ENCODE results near the gene GREM2.

Gene GREM2

GRCh38 chr1:240538776-240539430 is 73.1 kb downstream of the GREM2 start:
- Histone ChIP-seq H3K27me3 (ENCODE audit: control insufficient read depth, insufficient read depth, low read length) (no peaks in the 10 kb centered on the region), H3K9ac (ENCODE audit: low read length) (no peak overlapping the region), H3K9me3 (ENCODE audit: control insufficient read depth, low read depth, low read length) (no peaks in the 10 kb centered on the region), H3K27ac (ENCODE audit: low read length) (no peak overlapping the region), H3K4me3 (ENCODE audit: low read length) (no peak overlapping the region), H3K4me1 (ENCODE audit: control insufficient read depth, low read depth, low read length) (peaks cover 14% of the 10 kb centered on the region), H3K36me3 (ENCODE audit: control insufficient read depth, low read depth, low read length) (no peaks in the 10 kb centered on the region)

- Histone ChIP-seq H3K27ac (ENCODE audit: low read length) (no peak overlapping the region), H3K4me1 (ENCODE audit: control insufficient read depth, low read depth, low read length) (no peaks in the 10 kb centered on the region), H3K9me3 (ENCODE audit: control insufficient read depth, low read depth, low read length) (no peaks in the 10 kb centered on the region), H3K4me3 (ENCODE audit: low read length) (no peak overlapping the region), H3K27me3 (ENCODE audit: control insufficient read depth, insufficient read depth, low read length) (no peaks in the 10 kb centered on the region), H3K9ac (ENCODE audit: low read length) (no peak overlapping the region), H3K36me3 (ENCODE audit: control insufficient read depth, low read depth, low read length) (no peaks in the 10 kb centered on the region)
Observed at GRCh38 chr1:240533154-240533780, 78.7 kb downstream of the GREM2 start.

GRCh38 chr1:240528591-240528990 is 83.4 kb downstream of the GREM2 start:
- H3K4me1 ChIP-seq (ENCODE audit: control insufficient read depth, low read depth, low read length) = no peaks in the 10 kb centered on the region
- H3K36me3 ChIP-seq (ENCODE audit: control insufficient read depth, low read depth, low read length) = no peaks in the 10 kb centered on the region
- H3K4me3 ChIP-seq (ENCODE audit: low read length) = no peak overlapping the region
- H3K9ac ChIP-seq (ENCODE audit: low read length) = no peak overlapping the region
- H3K27ac ChIP-seq (ENCODE audit: low read length) = no peak overlapping the region
- no peaks in the 10 kb centered on the region for H3K27me3 ChIP-seq (ENCODE audit: control insufficient read depth, insufficient read depth, low read length)
- H3K9me3 ChIP-seq (ENCODE audit: control insufficient read depth, low read depth, low read length) = no peaks in the 10 kb centered on the region

GRCh38 chr1:240527086-240527485 is 84.9 kb downstream of the GREM2 start:
- Histone ChIP-seq H3K4me1 (ENCODE audit: control insufficient read depth, low read depth, low read length) (no peaks in the 10 kb centered on the region), H3K9me3 (ENCODE audit: control insufficient read depth, low read depth, low read length) (no peaks in the 10 kb centered on the region), H3K4me3 (ENCODE audit: low read length) (no peak overlapping the region), H3K36me3 (ENCODE audit: control insufficient read depth, low read depth, low read length) (no peaks in the 10 kb centered on the region), H3K27ac (ENCODE audit: low read length) (no peak overlapping the region), H3K9ac (ENCODE audit: low read length) (no peak overlapping the region), H3K27me3 (ENCODE audit: control insufficient read depth, insufficient read depth, low read length) (no peaks in the 10 kb centered on the region)

- Histone ChIP-seq H3K27me3 (ENCODE audit: control insufficient read depth, insufficient read depth, low read length) (no peaks in the 10 kb centered on the region), H3K4me3 (ENCODE audit: low read length) (no peak overlapping the region), H3K4me1 (ENCODE audit: control insufficient read depth, low read depth, low read length) (no peaks in the 10 kb centered on the region), H3K27ac (ENCODE audit: low read length) (no peak overlapping the region), H3K9me3 (ENCODE audit: control insufficient read depth, low read depth, low read length) (no peaks in the 10 kb centered on the region), H3K9ac (ENCODE audit: low read length) (no peak overlapping the region), H3K36me3 (ENCODE audit: control insufficient read depth, low read depth, low read length) (no peaks in the 10 kb centered on the region)
Observed at GRCh38 chr1:240526312-240526711, 85.6 kb downstream of the GREM2 start.

GRCh38 chr1:240524356-240525069 is 87.4 kb downstream of the GREM2 start:
- Histone ChIP-seq H3K4me1 (ENCODE audit: control insufficient read depth, low read depth, low read length) (no peaks in the 10 kb centered on the region), H3K27ac (ENCODE audit: low read length) (no peak overlapping the region), H3K27me3 (ENCODE audit: control insufficient read depth, insufficient read depth, low read length) (no peaks in the 10 kb centered on the region), H3K9me3 (ENCODE audit: control insufficient read depth, low read depth, low read length) (no peaks in the 10 kb centered on the region), H3K4me3 (ENCODE audit: low read length) (no peak overlapping the region), H3K36me3 (ENCODE audit: control insufficient read depth, low read depth, low read length) (no peaks in the 10 kb centered on the region), H3K9ac (ENCODE audit: low read length) (no peak overlapping the region)

- no peak overlapping the region for H3K27ac ChIP-seq (ENCODE audit: low read length)
- H3K9me3 ChIP-seq (ENCODE audit: control insufficient read depth, low read depth, low read length) = no peaks in the 10 kb centered on the region
- H3K4me3 ChIP-seq (ENCODE audit: low read length) = no peak overlapping the region
- H3K36me3 ChIP-seq (ENCODE audit: control insufficient read depth, low read depth, low read length) = no peaks in the 10 kb centered on the region
- H3K27me3 ChIP-seq (ENCODE audit: control insufficient read depth, insufficient read depth, low read length) = no peaks in the 10 kb centered on the region
- no peaks in the 10 kb centered on the region for H3K4me1 ChIP-seq (ENCODE audit: control insufficient read depth, low read depth, low read length)
- H3K9ac ChIP-seq (ENCODE audit: low read length) = no peak overlapping the region
Observed at GRCh38 chr1:240522122-240522822, 89.7 kb downstream of the GREM2 start.

GRCh38 chr1:240517891-240518290 is 94.1 kb downstream of the GREM2 start:
- no peaks in the 10 kb centered on the region for H3K27me3 ChIP-seq (ENCODE audit: control insufficient read depth, insufficient read depth, low read length)

GRCh38 chr1:240516069-240516468 is 95.9 kb downstream of the GREM2 start:
- no peaks in the 10 kb centered on the region for H3K9me3 ChIP-seq (ENCODE audit: control insufficient read depth, low read depth, low read length)
- no peak overlapping the region for H3K27ac ChIP-seq (ENCODE audit: low read length)

More at GRCh38 chr1:240517891-240518290, 94.1 kb downstream of the GREM2 start:
- H3K9me3 ChIP-seq (ENCODE audit: control insufficient read depth, low read depth, low read length) = no peaks in the 10 kb centered on the region
- H3K27ac ChIP-seq (ENCODE audit: low read length) = no peak overlapping the region
- no peak overlapping the region for H3K4me3 ChIP-seq (ENCODE audit: low read length)
- no peaks in the 10 kb centered on the region for H3K4me1 ChIP-seq (ENCODE audit: control insufficient read depth, low read depth, low read length)
- no peak overlapping the region for H3K9ac ChIP-seq (ENCODE audit: low read length)
- H3K36me3 ChIP-seq (ENCODE audit: control insufficient read depth, low read depth, low read length) = no peaks in the 10 kb centered on the region

GRCh38 chr1:240515505-240515904 is 96.5 kb downstream of the GREM2 start:
- Histone ChIP-seq H3K4me3 (ENCODE audit: low read length) (no peak overlapping the region), H3K27ac (ENCODE audit: low read length) (no peak overlapping the region), H3K9me3 (ENCODE audit: control insufficient read depth, low read depth, low read length) (no peaks in the 10 kb centered on the region), H3K9ac (ENCODE audit: low read length) (no peak overlapping the region), H3K36me3 (ENCODE audit: control insufficient read depth, low read depth, low read length) (no peaks in the 10 kb centered on the region), H3K27me3 (ENCODE audit: control insufficient read depth, insufficient read depth, low read length) (no peaks in the 10 kb centered on the region), H3K4me1 (ENCODE audit: control insufficient read depth, low read depth, low read length) (no peaks in the 10 kb centered on the region)

More at GRCh38 chr1:240516069-240516468, 95.9 kb downstream of the GREM2 start:
- H3K36me3 ChIP-seq (ENCODE audit: control insufficient read depth, low read depth, low read length) = no peaks in the 10 kb centered on the region
- H3K27me3 ChIP-seq (ENCODE audit: control insufficient read depth, insufficient read depth, low read length) = no peaks in the 10 kb centered on the region
- H3K4me3 ChIP-seq (ENCODE audit: low read length) = no peak overlapping the region
- no peaks in the 10 kb centered on the region for H3K4me1 ChIP-seq (ENCODE audit: control insufficient read depth, low read depth, low read length)
- H3K9ac ChIP-seq (ENCODE audit: low read length) = no peak overlapping the region

- Histone ChIP-seq H3K27ac (ENCODE audit: low read length) (no peak overlapping the region), H3K4me3 (ENCODE audit: low read length) (no peak overlapping the region), H3K4me1 (ENCODE audit: control insufficient read depth, low read depth, low read length) (no peaks in the 10 kb centered on the region), H3K9ac (ENCODE audit: low read length) (no peak overlapping the region), H3K9me3 (ENCODE audit: control insufficient read depth, low read depth, low read length) (no peaks in the 10 kb centered on the region), H3K27me3 (ENCODE audit: control insufficient read depth, insufficient read depth, low read length) (no peaks in the 10 kb centered on the region), H3K36me3 (ENCODE audit: control insufficient read depth, low read depth, low read length) (no peaks in the 10 kb centered on the region)
Observed at GRCh38 chr1:240511789-240512188, 100.2 kb downstream of the GREM2 start.

Data from iPS-18a (cell line).